Activated naive CD4-positive, alpha-beta T cell treated with anti-CD3 and anti-CD28 coated beads, Interleukin-2, amount 50 U/mL, for 16 hours (primary cell): ENCODE data around the gene NDUFB10.

Source experiments
- DNase-seq: peaks from one replicate; pipeline ENCODE4 v3.0.0-alpha.2; 2020

The NDUFB10 gene

GRCh38 chr16:2004795-2005517 lies 45.6 kb downstream of the NDUFB10 start:
- no peak for DNase-seq

DNA sequence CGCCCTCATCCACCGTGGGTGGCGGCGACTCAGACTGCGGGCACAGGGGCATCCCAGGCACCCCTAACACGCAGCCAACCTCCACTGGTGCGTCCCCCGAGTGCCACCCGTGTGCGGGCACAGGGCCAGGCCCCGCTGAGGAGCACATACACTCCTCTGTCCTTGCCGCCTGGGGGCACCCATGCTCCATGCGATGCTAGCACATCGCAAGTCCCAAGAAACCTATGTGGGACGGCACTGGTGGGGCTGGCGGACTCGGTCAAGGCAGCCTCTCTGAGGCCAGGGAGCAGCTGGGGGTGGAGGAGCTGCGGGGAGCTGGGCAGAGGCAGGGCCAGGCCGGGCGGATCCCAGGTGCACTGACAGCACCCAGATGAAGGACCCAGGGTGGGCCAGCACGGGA lies 46.3 kb downstream of the NDUFB10 start:
- no peak for DNase-seq

DNA sequence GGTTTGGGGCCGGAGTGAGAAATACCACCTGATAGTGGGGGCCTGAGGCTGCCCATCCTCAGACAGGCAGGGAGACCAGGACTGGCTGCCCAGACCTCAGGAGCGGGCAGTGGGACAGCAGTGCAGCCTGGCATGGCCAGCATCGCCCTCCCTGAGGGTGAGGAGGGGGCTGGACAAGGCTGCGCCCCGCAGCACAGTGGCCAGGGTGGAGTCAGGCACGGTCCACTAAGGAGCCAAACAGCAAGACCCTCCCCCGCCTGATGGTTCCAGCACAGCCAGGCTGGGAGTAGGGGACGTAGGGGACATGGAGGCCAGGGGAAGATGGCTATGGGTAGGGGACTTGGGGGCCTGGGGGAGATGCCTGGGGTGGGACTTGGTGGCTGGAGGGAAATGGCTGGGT lies 47.0 kb downstream of the NDUFB10 start:
- DNase-seq = no peak

DNA sequence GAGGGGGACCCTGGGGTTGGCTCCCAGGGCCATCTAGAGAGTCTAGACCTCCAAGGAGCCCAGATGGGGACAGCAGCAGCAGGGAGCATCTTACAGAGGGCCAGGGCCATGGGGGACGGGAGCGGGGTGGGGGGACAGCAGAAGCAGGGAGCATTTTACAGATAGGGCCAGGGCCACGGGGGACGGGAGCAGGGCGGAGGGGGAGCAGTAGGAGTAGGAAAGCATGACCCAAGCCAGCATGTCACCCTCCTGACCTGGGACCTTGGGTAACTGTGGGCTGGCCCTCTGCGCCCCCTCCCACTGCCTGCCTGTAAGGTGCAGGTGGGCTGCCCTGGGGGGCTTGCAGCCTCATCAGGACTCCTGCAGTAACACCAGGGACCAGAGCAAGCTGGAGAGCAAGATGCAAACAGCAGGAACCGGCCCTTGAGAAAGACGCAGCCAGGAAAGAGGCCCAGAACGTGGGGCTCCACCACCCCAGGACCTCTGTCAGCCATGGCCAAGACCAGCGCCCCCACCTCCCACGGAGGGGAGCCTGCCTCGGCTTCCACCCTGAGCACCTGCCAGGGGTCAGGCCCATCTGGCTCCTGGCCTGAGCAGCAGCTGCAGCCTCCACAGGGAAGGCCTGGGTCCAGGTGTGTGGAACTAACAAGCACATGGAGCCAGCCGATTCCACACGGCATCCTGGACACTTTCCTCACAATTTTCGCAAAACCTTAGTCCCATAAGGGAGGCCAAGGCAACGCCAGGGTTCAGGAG lies 47.9 kb downstream of the NDUFB10 start:
- no peak for DNase-seq

- no peak for DNase-seq
Measured at GRCh38 chr16:2008009-2008526, 48.7 kb downstream of the NDUFB10 start.

DNA sequence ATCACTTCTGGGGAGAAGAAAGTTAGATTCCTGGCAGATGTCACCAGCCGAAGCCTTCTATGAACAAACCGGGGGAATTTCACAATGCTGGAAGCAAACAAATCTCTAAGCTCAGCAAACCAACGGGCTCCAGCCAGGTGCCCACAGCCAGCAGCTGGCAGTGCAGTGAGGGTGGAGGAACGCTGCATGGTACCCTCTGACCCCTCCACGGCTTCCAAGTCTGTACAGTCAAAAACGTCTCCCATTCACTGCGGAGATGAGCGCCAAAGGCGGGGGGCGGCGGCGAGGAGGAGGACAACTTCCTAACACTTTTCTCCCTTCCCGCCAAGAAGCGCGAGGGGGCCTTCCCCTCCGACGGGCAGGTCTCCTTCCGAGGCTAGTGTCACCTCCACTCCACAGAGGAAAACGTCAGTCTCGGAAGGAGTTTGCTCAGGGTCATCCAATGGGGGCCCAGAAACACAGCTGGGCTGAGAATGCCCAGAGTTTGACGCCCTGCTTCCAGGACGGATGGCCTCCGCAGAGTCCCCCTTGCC lies 49.4 kb downstream of the NDUFB10 start:
- DNase-seq = no peak

DNA sequence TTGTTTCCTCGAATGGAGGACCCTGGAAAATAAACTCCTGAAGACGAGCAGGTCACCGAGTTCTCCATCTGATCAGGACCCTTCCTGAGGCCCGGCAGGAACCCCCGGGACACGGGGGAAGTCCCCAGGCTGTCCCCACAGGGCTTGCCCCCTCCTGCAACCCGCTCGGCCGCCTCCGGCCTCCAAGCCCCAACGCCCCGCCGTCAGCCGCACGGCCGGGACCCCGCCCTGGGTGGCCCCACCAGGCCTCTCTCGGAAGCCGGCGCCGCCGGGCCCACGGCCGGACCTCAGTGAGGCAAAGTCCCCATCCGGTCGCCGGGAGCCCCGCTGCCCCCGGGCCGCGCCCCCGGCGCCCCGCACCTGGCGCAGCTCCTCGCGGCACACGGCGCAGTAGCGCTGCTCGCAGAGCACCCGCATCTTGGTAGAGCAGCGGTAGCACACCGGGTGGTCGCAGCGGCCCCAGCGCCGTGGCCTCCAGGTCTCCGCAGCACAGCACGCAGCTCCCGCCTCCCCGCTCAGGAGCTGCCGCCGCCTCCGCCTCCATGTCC lies 49.9 kb downstream of the NDUFB10 start:
- peak; percentile 40 for DNase-seq

DNA sequence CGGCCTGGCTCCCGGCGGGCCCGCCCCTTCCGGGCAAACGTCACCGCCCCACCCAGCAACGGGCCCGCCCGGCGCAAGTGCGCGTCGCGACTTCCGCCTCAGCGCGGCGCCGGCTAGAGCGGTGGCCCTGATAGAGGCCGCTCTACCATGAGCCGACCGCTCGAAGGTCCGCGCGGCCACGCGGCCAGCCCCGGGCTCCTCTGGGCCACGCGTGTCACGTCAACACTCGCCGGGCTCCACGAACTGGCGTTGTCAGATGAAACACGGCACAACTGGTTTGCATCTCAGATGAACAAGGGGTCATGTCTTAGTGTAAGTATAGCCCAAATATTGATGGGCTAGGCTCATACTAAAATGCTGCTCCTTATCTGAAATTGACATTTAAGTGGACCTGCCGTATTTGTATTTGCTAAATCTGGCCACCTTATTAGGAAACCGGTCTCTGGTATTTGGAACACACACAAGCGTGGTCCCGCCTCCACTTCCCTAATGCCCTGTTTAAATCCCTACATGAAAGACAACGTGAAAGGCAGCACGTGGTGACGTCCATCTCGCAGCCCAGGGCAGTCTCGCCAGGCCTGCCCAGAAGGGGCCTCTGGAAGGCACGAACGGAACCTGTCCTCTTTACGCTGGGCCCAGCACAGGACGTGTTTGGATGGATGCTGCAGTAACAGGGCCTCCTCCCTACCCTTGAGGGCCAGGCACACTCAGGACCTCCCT lies 50.6 kb downstream of the NDUFB10 start, which contains the start of gene ZNF598:
TSS of gene ZNF598 (minus strand) at position 31 of the 720 bp plus-strand sequence.
- peak; percentile 84 for DNase-seq
